Stimulated activated CD8-positive, alpha-beta memory T cell treated with anti-CD3 and anti-CD28 coated beads, Interleukin-7, amount 100 ng/mL, for 4 hours (primary cell): ENCODE measurements around the gene IFI16.
"Not testable (repeated sequence)": the region's sequence is repeated elsewhere in the genome, so short reads cannot be mapped to it uniquely, and the experiment has no call there.

ENCODE experiments used
- DNase-seq, 2 donors: peaks; one replicate each; pipeline ENCODE4 v3.0.0-alpha.2; 2020; ENCODE audit warnings: low read depth in 2 of 2

Gene IFI16

DNA sequence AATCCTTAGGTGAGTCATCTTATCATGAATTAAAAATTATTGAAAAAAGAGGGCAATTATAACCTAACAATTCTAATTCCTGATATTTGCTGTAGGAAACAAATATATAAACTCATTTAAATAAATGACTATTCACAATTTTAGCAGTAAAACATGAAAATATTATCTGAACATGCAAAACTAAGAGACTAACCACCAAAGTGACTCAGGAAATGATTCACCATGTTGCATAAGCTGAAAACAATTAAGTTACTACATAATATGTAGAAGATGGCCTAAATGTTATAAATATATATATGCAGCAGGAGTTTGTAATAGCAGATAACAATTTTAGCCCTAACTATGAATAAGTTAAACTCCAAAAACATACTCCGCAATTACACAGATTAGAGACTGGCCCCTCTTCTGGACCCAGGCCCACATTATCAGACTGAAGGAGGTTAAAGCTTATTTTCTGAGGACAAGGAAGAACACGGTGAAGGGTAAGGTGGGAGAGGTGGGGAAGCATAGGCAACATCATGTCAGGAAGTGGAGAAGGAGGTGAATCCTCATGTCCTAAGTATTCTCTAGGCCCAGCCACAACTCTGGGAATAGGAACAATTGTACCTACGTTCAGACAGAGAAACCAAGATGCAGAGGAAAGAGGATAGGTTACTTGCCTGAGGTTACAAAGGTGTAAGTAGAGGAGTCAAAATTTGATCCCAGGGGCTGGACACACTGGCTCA is 82.5 kb downstream of the IFI16 start:
- DNase-seq = no peak

DNA sequence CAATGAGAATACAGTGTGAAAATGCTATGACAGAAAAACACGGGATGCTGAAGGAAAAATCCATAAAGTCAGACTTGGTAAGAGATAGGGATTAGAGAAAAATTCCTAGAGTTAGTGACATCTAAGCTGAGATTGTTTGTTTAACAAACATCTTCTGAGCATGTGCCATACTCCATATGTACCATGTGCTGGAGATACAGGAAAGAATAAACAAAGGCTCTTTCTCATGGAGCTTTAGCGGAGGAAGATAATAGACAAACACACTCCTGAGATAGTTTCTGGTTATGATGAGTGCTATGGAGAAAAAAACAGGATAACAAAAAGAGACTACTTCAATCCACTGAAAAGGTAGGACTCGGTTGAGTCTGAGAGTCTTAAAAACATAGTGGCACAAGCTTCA is 88.9 kb downstream of the IFI16 start:
- DNase-seq = no peak

DNA sequence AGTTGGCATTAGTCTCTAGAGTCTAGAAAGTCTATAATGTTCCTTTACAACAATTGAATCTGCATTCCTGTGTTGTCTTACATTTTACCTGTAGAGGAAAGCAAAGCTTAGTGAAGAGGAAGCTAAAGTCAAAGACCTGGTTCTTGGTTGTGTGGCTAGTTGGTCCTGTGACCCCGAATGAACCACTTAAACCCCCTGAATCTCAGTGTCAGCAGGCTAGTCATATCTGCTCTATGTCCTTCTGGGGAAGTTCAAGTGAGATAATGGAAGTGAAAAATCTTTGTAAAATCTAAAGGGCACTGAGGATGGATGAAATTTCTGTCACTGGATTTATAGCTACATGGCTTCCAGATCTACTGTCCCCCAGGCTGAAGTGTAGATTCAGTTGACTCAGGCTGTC is 90.9 kb downstream of the IFI16 start:
- DNase-seq = no peak

DNA sequence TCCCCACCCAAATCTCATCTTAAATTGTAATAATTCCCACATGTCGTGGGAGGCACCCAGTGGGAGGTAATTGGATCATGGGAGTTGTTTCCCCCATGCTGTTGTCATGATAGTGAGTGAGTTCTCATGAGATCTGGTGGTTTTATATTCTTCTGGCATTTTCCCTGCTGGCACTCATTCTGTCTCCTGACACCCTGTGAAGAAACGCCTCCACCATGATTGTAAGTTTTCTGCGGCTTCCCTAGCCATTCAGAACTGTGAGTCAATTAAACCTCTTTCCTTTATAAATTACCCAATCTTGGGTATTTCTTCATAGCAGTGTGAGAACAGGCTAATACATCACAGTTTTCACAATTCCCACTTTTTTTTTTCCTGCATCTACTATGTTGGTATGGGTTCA is 93.3 kb downstream of the IFI16 start:
- not testable (repeated sequence) for DNase-seq
